ENCODE data around the gene MACROD2. TPM values are rescaled to one million over a fixed set of nuclear protein-coding genes. Genes with fewer than 3 reads are reported as not detected.

The MACROD2 gene
- total RNA-seq, 1 donor from 2014 or later, result 6.7 TPM

GRCh38 chr20:15937179-15937578 is 1941.9 kb downstream of the MACROD2 start:
- Mint-ChIP-seq H3K4me3 (no peak overlapping the region), H3K4me1 (ENCODE audit: unreplicated experiment) (no peaks in the 10 kb centered on the region), H3K27me3 (no peaks in the 10 kb centered on the region), H3K36me3 (peaks cover 4% of the 10 kb centered on the region), H3K27ac (no peak overlapping the region), H3K9me3 (peaks cover 5% of the 10 kb centered on the region)
- no peak for TF ChIP-seq CTCF (conservative IDR thresholded peaks at IDR 0.05)
- DNase-seq (ENCODE audit: extremely low spot score, unreplicated experiment), result no peak

GRCh38 chr20:15938847-15939246 is 1943.5 kb downstream of the MACROD2 start:
- Mint-ChIP-seq H3K4me1 (ENCODE audit: unreplicated experiment) (no peaks in the 10 kb centered on the region), H3K36me3 (peaks cover 4% of the 10 kb centered on the region), H3K27me3 (no peaks in the 10 kb centered on the region), H3K4me3 (no peak overlapping the region), H3K9me3 (peaks cover 5% of the 10 kb centered on the region), H3K27ac (no peak overlapping the region)
- no peak for TF ChIP-seq CTCF (conservative IDR thresholded peaks at IDR 0.05)
- no peak for DNase-seq (ENCODE audit: extremely low spot score, unreplicated experiment)

GRCh38 chr20:15940127-15940526 is 1944.8 kb downstream of the MACROD2 start:
- H3K4me1 Mint-ChIP-seq (ENCODE audit: unreplicated experiment), result no peaks in the 10 kb centered on the region
- no peaks in the 10 kb centered on the region for H3K36me3 Mint-ChIP-seq
- H3K27ac Mint-ChIP-seq, result no peak overlapping the region
- DNase-seq (ENCODE audit: extremely low spot score, unreplicated experiment), result no peak
- H3K27me3 Mint-ChIP-seq, result no peaks in the 10 kb centered on the region
- no peak overlapping the region for H3K4me3 Mint-ChIP-seq
- H3K9me3 Mint-ChIP-seq, result peaks cover 5% of the 10 kb centered on the region
- no peak for TF ChIP-seq CTCF (conservative IDR thresholded peaks at IDR 0.05)

- no peak overlapping the region for H3K27ac Mint-ChIP-seq
- no peak for DNase-seq (ENCODE audit: extremely low spot score, unreplicated experiment)
- no peaks in the 10 kb centered on the region for H3K27me3 Mint-ChIP-seq
- no peaks in the 10 kb centered on the region for H3K4me1 Mint-ChIP-seq (ENCODE audit: unreplicated experiment)
- no peak for TF ChIP-seq CTCF (conservative IDR thresholded peaks at IDR 0.05)
- peaks cover 5% of the 10 kb centered on the region for H3K9me3 Mint-ChIP-seq
- no peaks in the 10 kb centered on the region for H3K36me3 Mint-ChIP-seq
- H3K4me3 Mint-ChIP-seq, result no peak overlapping the region
Measured at GRCh38 chr20:15942130-15942529, 1946.8 kb downstream of the MACROD2 start.

GRCh38 chr20:15945289-15945688 is 1950.0 kb downstream of the MACROD2 start:
- DNase-seq (ENCODE audit: extremely low spot score, unreplicated experiment), result no peak
- Mint-ChIP-seq H3K4me1 (ENCODE audit: unreplicated experiment) (no peaks in the 10 kb centered on the region), H3K4me3 (no peak overlapping the region), H3K9me3 (no peaks in the 10 kb centered on the region), H3K27ac (no peak overlapping the region), H3K27me3 (no peaks in the 10 kb centered on the region), H3K36me3 (no peaks in the 10 kb centered on the region)
- TF ChIP-seq CTCF (conservative IDR thresholded peaks at IDR 0.05), result no peak

GRCh38 chr20:15949391-15949790 is 1954.1 kb downstream of the MACROD2 start:
- Mint-ChIP-seq H3K27ac (no peak overlapping the region), H3K4me3 (no peak overlapping the region), H3K27me3 (no peaks in the 10 kb centered on the region), H3K9me3 (no peaks in the 10 kb centered on the region), H3K36me3 (no peaks in the 10 kb centered on the region), H3K4me1 (ENCODE audit: unreplicated experiment) (no peaks in the 10 kb centered on the region)
- no peak for TF ChIP-seq CTCF (conservative IDR thresholded peaks at IDR 0.05)
- no peak for DNase-seq (ENCODE audit: extremely low spot score, unreplicated experiment)
